Lower leg skin (tissue), 4 donors: ENCODE data around the gene GALK2. TPM values are rescaled to one million over a fixed set of nuclear protein-coding genes. Genes with fewer than 3 reads are reported as not detected.
A peak's percentile ranks its signal among the peaks of the same experiment; 100 is the strongest.

ENCODE experiments used
- DNase-seq, 2 donors: peaks; one replicate each; pipeline ENCODE4 v3.0.0-alpha.2; 2019; ENCODE audit warnings: low spot score in 2 of 2
- H3K4me3 ChIP-seq: fragments of 200-600 bp; sonication (generic); 2 replicates; pipeline ENCODE4 v1.5.1; 2017; ENCODE audit warnings: mild to moderate bottlenecking, low read depth; ENCODE audit not compliant: poor library complexity, severe bottlenecking
- POLR2A ChIP-seq, 2 donors: fragments of 450-650 bp; IDR thresholded peaks; one replicate each; pipeline ENCODE4 v1.6.1; 2016 to 2017; ENCODE audit warnings: antibody characterized with exemption in 2 of 2, mild to moderate bottlenecking in 1 of 2, moderate library complexity in 1 of 2
- WGBS, 2 donors: methylation state at CpG; one replicate each; pipeline ENCODE4 v1.1.5; 2018; 5-methylcytosine and 5-hydroxymethylcytosine counted together
- intact Hi-C: fragments of 100-400 bp; cut with DNase I; formaldehyde crosslinking; loops from one replicate; pipeline ENCODE4 v1.15.0; 2023; ENCODE audit warnings: low total_unique reads
- total RNA-seq, 4 donors: library from RNA; depleted of rRNA; stranded (reverse); fragments of >200 nt; gene quantifications; one replicate each; pipeline ENCODE4 v1.1.0, GENCODE V29; 2016
- TF ChIP-seq, protein P1 (sequence below), 3 donors: fragments of 450-650 bp; IDR thresholded peaks; one replicate each; pipeline ENCODE4 v1.5.1; 2016; ENCODE audit warnings: antibody characterized with exemption in 3 of 3, mild to moderate bottlenecking in 3 of 3, moderate library complexity in 2 of 3

GALK2 gene
- total RNA-seq, 4 donors from 2014 or later, result 20.7 to 35.4 (median 27.8) TPM

DNA sequence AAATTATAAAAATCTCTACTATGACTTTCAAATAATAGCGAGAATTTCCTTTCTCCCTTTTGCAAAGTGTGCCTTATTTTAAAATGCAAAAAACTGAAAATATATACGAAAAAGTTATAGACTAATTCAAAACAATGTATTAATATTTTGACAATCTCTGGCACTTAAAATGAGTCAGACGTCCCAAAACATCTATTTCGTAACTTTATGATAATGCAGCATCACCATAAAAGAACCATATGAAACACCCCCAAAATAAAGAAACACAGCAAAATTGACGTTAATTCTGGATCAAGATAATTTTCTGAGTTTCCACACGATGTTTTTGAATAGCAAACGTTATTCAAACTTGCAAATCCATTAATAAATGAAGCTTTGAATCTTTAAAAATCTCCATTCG is 15.7 kb upstream of the GALK2 start:
- no peak for DNase-seq
- H3K4me3 ChIP-seq, result no peak overlapping the region
- WGBS, 2 donors, result 17 to 18% methylated on average over 8 of the region's 8 CpGs
- no peak for TF ChIP-seq POLR2A (IDR thresholded peaks at IDR 0.05)
- TF ChIP-seq, protein P1, sequence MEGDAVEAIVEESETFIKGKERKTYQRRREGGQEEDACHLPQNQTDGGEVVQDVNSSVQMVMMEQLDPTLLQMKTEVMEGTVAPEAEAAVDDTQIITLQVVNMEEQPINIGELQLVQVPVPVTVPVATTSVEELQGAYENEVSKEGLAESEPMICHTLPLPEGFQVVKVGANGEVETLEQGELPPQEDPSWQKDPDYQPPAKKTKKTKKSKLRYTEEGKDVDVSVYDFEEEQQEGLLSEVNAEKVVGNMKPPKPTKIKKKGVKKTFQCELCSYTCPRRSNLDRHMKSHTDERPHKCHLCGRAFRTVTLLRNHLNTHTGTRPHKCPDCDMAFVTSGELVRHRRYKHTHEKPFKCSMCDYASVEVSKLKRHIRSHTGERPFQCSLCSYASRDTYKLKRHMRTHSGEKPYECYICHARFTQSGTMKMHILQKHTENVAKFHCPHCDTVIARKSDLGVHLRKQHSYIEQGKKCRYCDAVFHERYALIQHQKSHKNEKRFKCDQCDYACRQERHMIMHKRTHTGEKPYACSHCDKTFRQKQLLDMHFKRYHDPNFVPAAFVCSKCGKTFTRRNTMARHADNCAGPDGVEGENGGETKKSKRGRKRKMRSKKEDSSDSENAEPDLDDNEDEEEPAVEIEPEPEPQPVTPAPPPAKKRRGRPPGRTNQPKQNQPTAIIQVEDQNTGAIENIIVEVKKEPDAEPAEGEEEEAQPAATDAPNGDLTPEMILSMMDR (IDR thresholded peaks at IDR 0.05), result no peak
- intact Hi-C loops, result no loop called here

DNA sequence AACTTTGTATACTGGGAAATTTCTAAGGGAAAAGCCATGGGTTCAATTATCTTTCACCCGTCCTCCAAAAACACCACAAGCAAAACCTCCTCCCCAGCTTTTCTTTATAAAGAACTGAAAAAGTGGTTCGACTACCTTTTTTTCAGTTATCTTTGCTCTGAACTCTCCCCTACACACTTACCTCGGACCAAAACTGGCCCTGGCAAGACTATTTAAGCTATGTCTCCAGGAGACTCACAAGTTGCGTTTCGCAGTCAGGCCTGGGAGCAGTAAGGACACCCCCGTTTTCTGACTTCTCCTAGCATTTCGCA is 15.3 kb upstream of the GALK2 start:
- WGBS, 2 donors, result 0% methylated on average over 7 of the region's 7 CpGs
- no peak for DNase-seq
- TF ChIP-seq, protein P1 (IDR thresholded peaks at IDR 0.05), result no peak
- TF ChIP-seq POLR2A (IDR thresholded peaks at IDR 0.05), result no peak
- peak overlapping the region; percentile 90 for H3K4me3 ChIP-seq
- intact Hi-C loops, result no loop called here

DNA sequence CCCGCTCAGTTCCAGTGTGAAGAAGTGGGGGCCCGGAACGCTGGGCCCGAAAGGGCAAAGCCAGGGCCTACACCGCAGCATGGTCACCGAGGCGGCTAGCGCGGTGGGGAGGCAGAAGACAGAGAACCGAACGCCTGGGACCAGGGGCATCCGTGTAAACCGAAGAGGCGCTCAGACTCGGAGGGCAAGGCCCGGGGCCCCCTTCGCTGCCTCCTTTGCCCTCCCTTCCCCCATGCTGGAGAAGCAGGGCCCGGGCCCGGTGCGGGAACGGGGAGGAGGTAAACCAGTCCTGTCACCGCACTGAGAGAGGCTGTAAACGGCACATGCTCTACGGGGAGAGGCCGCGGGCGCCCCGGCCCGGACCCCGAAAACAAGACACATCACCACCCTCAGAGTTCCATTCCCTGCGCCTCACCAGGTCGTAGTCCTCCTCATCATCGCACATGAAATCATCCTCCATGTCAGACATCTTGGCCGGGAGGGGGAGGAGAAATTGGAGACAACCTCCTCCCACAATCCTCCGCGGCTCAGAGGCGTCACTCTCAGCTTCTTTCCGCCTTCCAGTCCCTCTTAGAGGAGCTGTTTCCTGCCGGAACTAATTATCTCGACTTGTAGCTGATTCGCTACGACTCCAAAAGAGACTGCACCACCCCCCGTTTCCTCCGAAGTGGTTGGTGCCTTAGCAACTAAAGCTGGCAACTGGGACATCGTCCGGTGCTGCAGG is 14.8 kb upstream of the GALK2 start, which contains the start of gene COPS2:
Gene COPS2 (minus strand): TSS at position 490 of the 724 bp plus-strand sequence. CDS start 21 bp downstream, at position 469.
- TF ChIP-seq, protein P1 (IDR thresholded peaks at IDR 0.05), result no peak
- peak in 1 of 2 donors; percentile 20 for TF ChIP-seq POLR2A (IDR thresholded peaks at IDR 0.05)
- WGBS, 2 donors, result 0% methylated on average over 46 of the region's 46 CpGs
- intact Hi-C loops, result no loop called here
- DNase-seq, result peak; percentile 97 to 98
- peak within 1 kb of the TSS; percentile 90 for H3K4me3 ChIP-seq

DNA sequence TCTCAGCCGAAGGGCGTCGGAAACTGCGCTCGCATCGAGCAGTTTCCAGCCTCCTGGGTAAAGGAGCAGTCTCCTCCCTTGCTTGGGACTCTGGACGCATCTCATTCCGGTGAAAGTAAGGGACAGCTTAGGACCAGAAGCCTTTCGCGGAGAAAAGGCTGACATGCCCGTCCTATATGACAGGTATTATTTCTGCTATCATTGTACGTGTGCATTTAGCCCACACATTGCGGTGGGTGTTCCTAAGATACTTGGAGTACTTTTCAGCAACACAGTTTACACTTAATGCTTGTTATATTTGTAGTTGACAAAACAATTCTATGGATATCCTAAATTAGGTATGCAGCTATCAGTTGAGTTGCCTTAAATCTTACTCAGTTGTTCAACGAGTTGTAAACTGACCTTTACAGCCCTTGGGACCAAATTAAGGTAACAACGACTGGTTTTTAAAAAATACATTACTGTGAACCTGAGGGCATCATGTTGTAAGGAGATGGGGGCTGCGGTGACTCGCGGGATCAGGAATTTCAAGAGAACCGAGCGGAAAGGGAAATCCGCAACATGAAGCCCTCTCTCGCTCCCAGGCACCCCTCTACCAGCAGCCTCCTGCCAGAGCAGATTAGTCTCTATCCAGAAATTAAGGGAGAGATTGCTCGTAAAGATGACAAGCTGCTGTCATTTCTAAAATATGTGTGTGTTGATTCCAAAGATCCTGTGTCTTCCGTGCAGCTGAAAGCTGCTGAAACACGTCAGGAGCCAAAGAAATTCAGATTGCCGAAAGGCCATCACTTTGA is 14.0 kb upstream of the GALK2 start:
- no peak for DNase-seq
- 0% methylated on average over 26 of the region's 26 CpGs for WGBS, 2 donors
- intact Hi-C loops, result no loop called here
- TF ChIP-seq, protein P1 (IDR thresholded peaks at IDR 0.05), result no peak
- no peak for TF ChIP-seq POLR2A (IDR thresholded peaks at IDR 0.05)
- peak overlapping the region; percentile 57 for H3K4me3 ChIP-seq

DNA sequence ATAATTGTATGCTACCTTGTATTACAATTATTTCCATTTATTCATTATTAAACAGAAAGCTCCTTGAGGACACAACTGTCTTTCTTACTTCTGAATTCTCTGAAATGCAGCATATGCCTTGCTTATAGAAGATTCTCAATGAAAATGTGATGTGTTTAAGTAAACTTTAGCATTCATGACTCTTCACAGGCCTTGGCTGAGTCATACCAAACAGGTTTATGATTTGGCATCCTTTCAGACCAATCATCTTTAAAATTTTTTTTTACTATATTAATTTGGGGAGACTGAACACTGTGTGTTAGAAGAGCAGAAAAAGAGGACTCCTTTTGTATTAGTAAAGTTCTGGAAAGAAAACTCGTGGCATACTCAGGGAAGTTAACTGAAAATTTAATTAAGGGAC is 6.4 kb upstream of the GALK2 start:
- H3K4me3 ChIP-seq, result no peak overlapping the region
- intact Hi-C loops, result no loop called here
- TF ChIP-seq, protein P1 (IDR thresholded peaks at IDR 0.05), result no peak
- TF ChIP-seq POLR2A (IDR thresholded peaks at IDR 0.05), result no peak
- no peak for DNase-seq
- WGBS, 2 donors, result 52 to 66% methylated on average over 1 of the region's 1 CpG
